Activated naive CD8-positive, alpha-beta T cell treated with anti-CD3 and anti-CD28 coated beads for 36 hours (primary cell): ENCODE results near the gene TFF3. TPM values are rescaled to one million over a fixed set of nuclear protein-coding genes. Genes with fewer than 3 reads are reported as not detected.

Experiments used
- DNase-seq: peaks from one replicate; pipeline ENCODE4 v3.0.0; 2021
- H3K27ac Mint-ChIP-seq: one replicate; pipeline ENCODE4 v1.8.0; 2022; ENCODE audit warnings: mild to moderate bottlenecking, moderate library complexity, mixed read lengths
- H3K27me3 Mint-ChIP-seq: one replicate; pipeline ENCODE4 v1.8.0; 2022; ENCODE audit warnings: mild to moderate bottlenecking, mixed read lengths
- H3K36me3 Mint-ChIP-seq: one replicate; pipeline ENCODE4 v1.8.0; 2021; ENCODE audit warnings: mild to moderate bottlenecking, mixed read lengths
- H3K4me1 Mint-ChIP-seq: one replicate; pipeline ENCODE4 v1.8.0; 2021; ENCODE audit warnings: mixed read lengths
- H3K4me3 Mint-ChIP-seq: one replicate; pipeline ENCODE4 v1.8.0; 2022; ENCODE audit warnings: mild to moderate bottlenecking, moderate library complexity, mixed read lengths
- H3K9me3 Mint-ChIP-seq: one replicate; pipeline ENCODE4 v1.8.0; 2022; ENCODE audit warnings: mixed read lengths
- total RNA-seq, 2 experiments: library from RNA; stranded (reverse); gene quantifications; one replicate each; pipeline ENCODE4 v1.2.3, GENCODE V29; 2021

TFF3 gene
- total RNA-seq, 2 experiments from 2014 or later, result not detected

GRCh38 chr21:42338729-42339715, 23.8 kb upstream of the TFF3 start:
- Mint-ChIP-seq H3K4me1 (peaks cover 11% of the 10 kb centered on the region), H3K27me3 (peaks cover 6% of the 10 kb centered on the region)
- DNase-seq, result no peak

DNA sequence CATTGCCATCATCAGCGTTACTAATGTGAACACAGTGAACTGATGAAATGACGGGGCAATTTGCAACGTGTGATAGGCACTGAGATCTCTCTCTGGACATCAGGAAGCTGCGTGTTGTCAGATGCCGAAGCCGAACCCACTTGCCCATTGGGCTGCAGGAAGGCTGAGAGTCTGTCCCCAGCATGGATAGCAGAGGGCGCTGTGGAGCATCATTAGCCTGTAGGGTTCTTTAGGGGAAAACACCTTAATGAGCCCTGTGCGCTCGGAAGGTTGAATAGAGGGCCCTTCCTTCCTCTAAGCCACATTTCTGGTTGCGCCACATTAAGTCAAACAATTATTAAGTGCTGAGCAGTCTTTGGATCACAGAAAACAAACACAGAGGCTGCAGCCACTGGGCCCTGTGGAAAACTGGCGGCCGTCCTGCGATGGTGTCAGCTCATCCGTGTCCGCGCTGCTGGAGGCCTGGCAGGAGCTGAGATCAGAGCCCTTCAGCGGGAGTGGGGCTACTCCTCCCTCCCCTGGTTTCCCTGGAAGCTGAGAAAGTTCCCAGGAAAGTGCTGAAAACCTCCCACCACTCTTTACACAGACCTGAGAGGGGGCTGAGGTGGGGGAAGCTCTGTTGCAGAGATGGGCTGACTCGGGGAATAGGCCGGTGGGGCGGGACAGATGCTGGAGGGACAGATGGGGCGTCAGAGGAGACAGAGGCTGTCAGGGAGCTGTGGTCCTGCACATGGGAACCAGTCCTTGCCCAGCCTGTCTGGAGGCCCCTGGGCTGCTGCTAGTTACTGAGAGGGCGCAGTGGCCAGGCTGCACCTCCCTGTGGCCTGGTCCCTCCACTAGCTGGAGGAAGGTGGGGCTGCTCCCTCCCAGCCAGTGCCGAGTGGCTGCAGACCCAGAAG, 22.9 kb upstream of the TFF3 start:
- Mint-ChIP-seq H3K36me3 (peaks cover 2% of the 10 kb centered on the region), H3K27ac (no peak overlapping the region), H3K27me3 (peaks cover 6% of the 10 kb centered on the region), H3K4me1 (peaks cover 11% of the 10 kb centered on the region), H3K9me3 (no peaks in the 10 kb centered on the region), H3K4me3 (peak overlapping the region; percentile 12)
- DNase-seq, result peak; percentile 80

More at GRCh38 chr21:42338729-42339715, 23.8 kb upstream of the TFF3 start:
- peaks cover 2% of the 10 kb centered on the region for H3K36me3 Mint-ChIP-seq
- no peaks in the 10 kb centered on the region for H3K9me3 Mint-ChIP-seq
- no peak overlapping the region for H3K4me3 Mint-ChIP-seq
- no peak overlapping the region for H3K27ac Mint-ChIP-seq

- peaks cover 2% of the 10 kb centered on the region for H3K36me3 Mint-ChIP-seq
- H3K4me3 Mint-ChIP-seq, result no peak overlapping the region
- no peak overlapping the region for H3K27ac Mint-ChIP-seq
- no peak for DNase-seq
- H3K4me1 Mint-ChIP-seq, result peaks cover 11% of the 10 kb centered on the region
- no peaks in the 10 kb centered on the region for H3K9me3 Mint-ChIP-seq
- peaks cover 6% of the 10 kb centered on the region for H3K27me3 Mint-ChIP-seq
These were observed 22.1 kb upstream of the TFF3 start for GRCh38 chr21:42337276-42337675.

DNA sequence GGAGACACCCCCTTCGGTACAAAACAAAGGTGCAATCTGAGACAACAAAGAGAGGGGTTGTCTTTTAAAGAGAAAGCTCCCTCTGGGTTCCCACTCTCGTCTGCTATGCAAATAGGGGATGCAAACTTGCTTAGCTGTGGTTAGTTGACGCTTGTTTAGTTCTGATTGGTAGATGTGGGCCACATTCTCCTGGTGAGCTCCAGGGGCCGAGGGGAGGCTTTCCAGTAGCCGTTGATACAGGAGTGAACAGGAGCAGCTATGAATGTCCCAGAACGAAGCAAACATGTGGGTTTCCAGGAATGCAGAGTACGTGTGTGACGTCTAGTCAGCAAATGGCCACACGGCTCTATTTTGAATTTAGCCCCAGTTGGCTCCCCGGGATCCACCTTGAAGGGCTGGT, 20.8 kb upstream of the TFF3 start:
- DNase-seq, result no peak
- Mint-ChIP-seq H3K27me3 (peaks cover 6% of the 10 kb centered on the region), H3K27ac (no peak overlapping the region), H3K9me3 (peaks cover 4% of the 10 kb centered on the region), H3K36me3 (peaks cover 5% of the 10 kb centered on the region), H3K4me1 (peaks cover 11% of the 10 kb centered on the region), H3K4me3 (no peak overlapping the region)

GRCh38 chr21:42332557-42333317, 17.5 kb upstream of the TFF3 start:
- peaks cover 5% of the 10 kb centered on the region for H3K36me3 Mint-ChIP-seq
- H3K27me3 Mint-ChIP-seq, result peaks cover 5% of the 10 kb centered on the region
- no peak for DNase-seq
- no peak overlapping the region for H3K27ac Mint-ChIP-seq
- no peak overlapping the region for H3K4me3 Mint-ChIP-seq
- H3K9me3 Mint-ChIP-seq, result peaks cover 6% of the 10 kb centered on the region
- H3K4me1 Mint-ChIP-seq, result peaks cover 5% of the 10 kb centered on the region

GRCh38 chr21:42331660-42332059, 16.5 kb upstream of the TFF3 start:
- no peak for DNase-seq
- H3K9me3 Mint-ChIP-seq, result peaks cover 6% of the 10 kb centered on the region
- H3K36me3 Mint-ChIP-seq, result peaks cover 4% of the 10 kb centered on the region
- no peak overlapping the region for H3K4me3 Mint-ChIP-seq
- H3K27me3 Mint-ChIP-seq, result no peaks in the 10 kb centered on the region
- no peak overlapping the region for H3K27ac Mint-ChIP-seq
- H3K4me1 Mint-ChIP-seq, result no peaks in the 10 kb centered on the region

DNA sequence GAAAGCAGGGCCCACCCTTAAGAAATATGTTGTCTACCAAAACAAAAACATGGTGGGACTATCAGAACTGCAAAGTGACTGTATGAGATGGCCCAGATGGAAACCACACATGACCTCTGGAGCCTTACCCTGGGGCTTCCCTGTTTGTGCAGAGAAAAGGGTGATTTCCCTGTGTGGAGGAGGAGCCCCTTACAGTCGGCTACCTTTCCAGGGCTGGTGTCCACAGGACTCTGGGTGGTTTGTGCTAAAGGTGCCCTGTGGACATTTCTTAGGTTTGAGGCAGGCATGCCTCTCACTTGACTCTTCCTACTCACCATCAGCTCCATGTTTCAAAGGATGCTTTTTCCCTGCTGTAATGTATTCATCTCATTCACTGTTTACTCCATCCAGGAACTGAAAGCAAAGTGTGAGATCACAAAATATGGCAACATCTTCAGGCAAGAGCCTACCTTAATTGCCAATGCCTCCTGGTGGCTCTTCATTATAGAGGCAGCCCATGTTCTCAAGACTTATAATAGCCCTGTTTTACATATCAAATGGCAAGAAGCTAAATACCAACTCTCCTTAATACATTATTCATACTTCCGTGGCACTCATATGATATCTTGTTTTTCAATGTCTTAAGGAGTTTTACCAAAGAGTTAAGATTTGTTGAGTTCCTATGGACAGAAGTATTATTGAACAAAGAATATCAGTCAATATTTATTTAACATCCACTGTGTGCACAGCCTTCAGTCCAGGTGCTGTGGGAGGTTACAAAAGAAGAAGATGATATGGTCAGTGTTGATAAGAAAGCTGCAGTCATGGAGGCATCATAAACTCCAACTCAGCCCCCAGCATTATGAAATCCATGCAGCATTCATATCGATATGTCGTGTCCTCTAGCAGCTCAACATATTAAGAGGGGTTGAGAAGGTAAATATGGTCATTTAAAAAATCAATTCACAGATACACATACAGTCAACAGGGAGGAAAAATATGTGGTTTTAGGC, 15.5 kb upstream of the TFF3 start:
- Mint-ChIP-seq H3K27ac (no peak overlapping the region), H3K9me3 (peaks cover 6% of the 10 kb centered on the region), H3K27me3 (no peaks in the 10 kb centered on the region), H3K4me3 (no peak overlapping the region), H3K36me3 (peaks cover 4% of the 10 kb centered on the region), H3K4me1 (no peaks in the 10 kb centered on the region)
- no peak for DNase-seq

DNA sequence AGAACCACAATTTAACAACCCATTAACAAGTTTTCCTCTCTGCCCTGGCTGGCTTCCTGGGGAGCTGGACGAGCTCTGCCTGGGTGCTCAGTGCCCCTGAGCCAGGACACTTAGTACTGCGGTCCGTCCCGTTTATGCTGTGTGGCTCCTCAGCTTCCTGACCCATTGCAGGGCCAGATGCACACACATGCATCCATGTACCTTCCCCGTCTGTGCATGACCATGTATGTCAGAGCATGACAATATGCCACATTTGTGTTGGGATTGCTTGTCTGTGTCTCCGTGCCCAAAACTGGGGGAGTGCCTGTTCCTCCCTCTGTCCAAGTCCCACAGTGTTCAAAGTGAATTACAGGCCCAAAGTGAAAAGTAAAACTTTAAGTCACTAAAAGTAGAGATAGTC, 9.7 kb upstream of the TFF3 start:
- no peaks in the 10 kb centered on the region for H3K27me3 Mint-ChIP-seq
- H3K9me3 Mint-ChIP-seq, result no peaks in the 10 kb centered on the region
- H3K27ac Mint-ChIP-seq, result no peak overlapping the region
- H3K36me3 Mint-ChIP-seq, result no peaks in the 10 kb centered on the region
- no peak for DNase-seq
- no peaks in the 10 kb centered on the region for H3K4me1 Mint-ChIP-seq
- no peak overlapping the region for H3K4me3 Mint-ChIP-seq

GRCh38 chr21:42321845-42322244, 6.6 kb upstream of the TFF3 start:
- DNase-seq, result no peak
- no peak overlapping the region for H3K27ac Mint-ChIP-seq
- peaks cover 5% of the 10 kb centered on the region for H3K4me1 Mint-ChIP-seq

DNA sequence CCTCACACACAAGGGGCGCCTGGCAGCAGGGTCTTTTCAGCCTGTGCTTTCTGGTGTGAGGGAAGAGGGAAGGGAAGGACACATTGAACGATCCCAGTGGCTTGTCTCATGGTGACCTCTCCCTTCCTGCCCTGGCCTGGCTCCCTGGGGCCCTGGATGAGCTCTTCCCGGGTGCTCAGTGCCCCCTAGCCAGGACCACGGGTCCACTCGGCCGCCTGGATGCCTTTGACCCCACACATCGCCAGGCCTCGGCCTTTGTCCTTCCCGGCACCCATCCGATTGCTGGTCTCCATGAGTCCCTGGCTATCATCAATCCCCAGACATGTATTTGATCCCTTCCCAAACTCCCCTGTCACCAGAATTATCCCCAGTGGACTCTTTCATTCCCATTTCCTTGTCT, 6.0 kb upstream of the TFF3 start:
- no peak for DNase-seq
- H3K36me3 Mint-ChIP-seq, result no peaks in the 10 kb centered on the region
- peaks cover 5% of the 10 kb centered on the region for H3K4me1 Mint-ChIP-seq
- no peak overlapping the region for H3K27ac Mint-ChIP-seq
- no peaks in the 10 kb centered on the region for H3K27me3 Mint-ChIP-seq
- no peak overlapping the region for H3K4me3 Mint-ChIP-seq
- no peaks in the 10 kb centered on the region for H3K9me3 Mint-ChIP-seq

More at GRCh38 chr21:42321845-42322244, 6.6 kb upstream of the TFF3 start:
- H3K4me3 Mint-ChIP-seq, result no peak overlapping the region
- no peaks in the 10 kb centered on the region for H3K27me3 Mint-ChIP-seq
- H3K36me3 Mint-ChIP-seq, result no peaks in the 10 kb centered on the region
- H3K9me3 Mint-ChIP-seq, result no peaks in the 10 kb centered on the region

DNA sequence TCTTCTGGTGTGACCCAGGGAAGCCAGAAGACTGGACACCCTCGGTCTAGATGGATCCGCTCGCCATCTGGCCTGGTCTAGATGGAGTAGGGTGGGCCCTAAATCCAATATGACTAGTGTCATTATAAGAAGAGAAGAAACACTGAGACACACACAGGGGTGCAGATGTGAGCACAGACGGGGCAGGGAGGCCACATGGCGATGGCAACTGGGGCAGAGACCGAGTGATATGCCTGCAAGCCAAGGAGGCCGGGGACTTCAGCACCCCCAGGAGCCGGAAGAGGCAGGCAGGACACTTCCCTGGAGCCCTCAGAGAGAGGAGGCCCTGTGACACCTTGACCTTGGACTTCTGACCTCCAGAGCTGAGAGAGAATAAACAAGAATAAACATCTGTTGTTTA, 5.6 kb upstream of the TFF3 start:
- Mint-ChIP-seq H3K9me3 (no peaks in the 10 kb centered on the region), H3K36me3 (no peaks in the 10 kb centered on the region), H3K4me1 (peaks cover 5% of the 10 kb centered on the region), H3K27me3 (no peaks in the 10 kb centered on the region), H3K27ac (no peak overlapping the region), H3K4me3 (no peak overlapping the region)
- DNase-seq, result no peak

DNA sequence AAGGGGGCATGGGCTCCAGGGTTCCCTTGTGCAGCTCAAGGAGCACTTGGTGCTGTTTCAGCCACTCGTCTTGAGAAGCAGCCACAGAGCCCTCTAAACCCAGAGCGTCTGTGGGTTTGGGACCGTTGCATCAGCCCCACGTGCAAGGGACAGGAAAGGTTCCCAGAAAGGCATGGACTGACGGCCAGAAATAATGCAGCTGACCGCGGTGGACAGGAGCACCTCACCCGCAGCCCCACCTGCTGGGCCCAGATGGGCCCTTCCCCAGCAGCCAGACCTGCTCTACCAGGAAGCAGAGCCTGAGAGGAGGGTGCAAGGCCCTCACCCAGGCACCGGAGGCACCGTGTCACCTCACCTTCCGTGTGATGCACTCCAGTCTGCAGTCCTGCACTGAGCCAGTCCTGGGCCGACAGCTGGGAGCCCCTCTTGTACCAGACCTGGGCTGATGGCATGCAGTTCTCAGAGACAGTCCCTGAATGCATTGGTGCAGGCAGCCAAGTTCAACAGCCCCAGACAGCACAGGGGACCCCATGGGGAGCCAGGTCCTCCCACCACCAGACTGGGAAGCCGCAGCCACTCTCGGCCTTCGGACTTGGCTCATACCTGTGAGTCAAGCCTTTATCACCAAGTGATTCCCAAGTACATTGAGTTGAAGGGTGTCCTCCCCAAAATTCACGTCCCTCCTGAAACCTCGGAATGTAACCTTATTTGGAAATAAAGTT, 4.8 kb upstream of the TFF3 start:
- Mint-ChIP-seq H3K4me3 (no peak overlapping the region), H3K9me3 (no peaks in the 10 kb centered on the region), H3K27me3 (no peaks in the 10 kb centered on the region), H3K27ac (no peak overlapping the region), H3K4me1 (peaks cover 5% of the 10 kb centered on the region), H3K36me3 (no peaks in the 10 kb centered on the region)
- no peak for DNase-seq

DNA sequence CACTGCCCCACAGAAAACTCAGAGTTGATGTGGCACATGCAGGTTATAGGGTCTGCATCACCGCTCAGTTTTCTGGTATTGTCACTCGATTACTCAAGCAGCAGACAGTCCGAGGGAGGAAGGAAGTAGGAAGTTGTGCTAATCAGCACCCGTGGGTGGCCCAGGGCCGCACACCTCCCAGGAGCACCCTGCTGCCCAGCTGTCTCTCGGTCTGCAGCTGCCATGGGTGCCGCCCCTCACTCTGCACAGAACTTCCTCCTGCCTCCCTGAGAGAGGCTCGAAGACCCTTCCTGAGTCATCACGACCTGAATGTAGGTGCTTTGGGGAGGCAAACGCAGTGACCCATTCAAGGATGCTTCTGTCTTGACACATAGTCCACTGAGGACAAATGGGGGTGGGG, 4.2 kb upstream of the TFF3 start:
- Mint-ChIP-seq H3K27ac (no peak overlapping the region), H3K9me3 (no peaks in the 10 kb centered on the region), H3K4me1 (peaks cover 5% of the 10 kb centered on the region), H3K4me3 (no peak overlapping the region), H3K27me3 (no peaks in the 10 kb centered on the region), H3K36me3 (no peaks in the 10 kb centered on the region)
- DNase-seq, result no peak
